ENCODE measurements around the gene TPM3.

TPM3 gene

DNA sequence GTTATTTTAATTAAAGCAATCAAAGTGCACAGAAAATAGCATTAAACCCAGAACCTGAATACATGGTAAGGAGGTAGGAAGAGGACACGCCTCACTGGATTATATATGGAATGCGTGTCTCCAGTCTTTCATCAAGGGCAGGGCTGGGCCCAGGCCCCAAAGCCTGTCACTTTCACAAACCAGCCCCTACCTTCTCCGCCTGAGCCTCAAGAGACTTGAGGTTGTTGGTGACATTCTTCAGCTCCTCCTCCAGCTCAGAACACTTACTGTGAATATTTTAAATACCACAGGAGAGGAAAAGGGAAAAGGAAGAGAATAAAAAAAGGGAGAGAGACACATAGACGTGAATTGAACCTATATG is 20.7 kb downstream of the TPM3 start:
- TF ChIP-seq, protein P1, sequence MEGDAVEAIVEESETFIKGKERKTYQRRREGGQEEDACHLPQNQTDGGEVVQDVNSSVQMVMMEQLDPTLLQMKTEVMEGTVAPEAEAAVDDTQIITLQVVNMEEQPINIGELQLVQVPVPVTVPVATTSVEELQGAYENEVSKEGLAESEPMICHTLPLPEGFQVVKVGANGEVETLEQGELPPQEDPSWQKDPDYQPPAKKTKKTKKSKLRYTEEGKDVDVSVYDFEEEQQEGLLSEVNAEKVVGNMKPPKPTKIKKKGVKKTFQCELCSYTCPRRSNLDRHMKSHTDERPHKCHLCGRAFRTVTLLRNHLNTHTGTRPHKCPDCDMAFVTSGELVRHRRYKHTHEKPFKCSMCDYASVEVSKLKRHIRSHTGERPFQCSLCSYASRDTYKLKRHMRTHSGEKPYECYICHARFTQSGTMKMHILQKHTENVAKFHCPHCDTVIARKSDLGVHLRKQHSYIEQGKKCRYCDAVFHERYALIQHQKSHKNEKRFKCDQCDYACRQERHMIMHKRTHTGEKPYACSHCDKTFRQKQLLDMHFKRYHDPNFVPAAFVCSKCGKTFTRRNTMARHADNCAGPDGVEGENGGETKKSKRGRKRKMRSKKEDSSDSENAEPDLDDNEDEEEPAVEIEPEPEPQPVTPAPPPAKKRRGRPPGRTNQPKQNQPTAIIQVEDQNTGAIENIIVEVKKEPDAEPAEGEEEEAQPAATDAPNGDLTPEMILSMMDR (IDR thresholded peaks at IDR 0.05; ENCODE audit: control insufficient read depth, insufficient read depth, low read depth, low read length, missing control alignments) = no peak
- H3K4me3 ChIP-seq (ENCODE audit: control insufficient read depth, low read depth, low read length) = no peak overlapping the region
- no peak for DNase-seq (ENCODE audit: low read depth)

DNA sequence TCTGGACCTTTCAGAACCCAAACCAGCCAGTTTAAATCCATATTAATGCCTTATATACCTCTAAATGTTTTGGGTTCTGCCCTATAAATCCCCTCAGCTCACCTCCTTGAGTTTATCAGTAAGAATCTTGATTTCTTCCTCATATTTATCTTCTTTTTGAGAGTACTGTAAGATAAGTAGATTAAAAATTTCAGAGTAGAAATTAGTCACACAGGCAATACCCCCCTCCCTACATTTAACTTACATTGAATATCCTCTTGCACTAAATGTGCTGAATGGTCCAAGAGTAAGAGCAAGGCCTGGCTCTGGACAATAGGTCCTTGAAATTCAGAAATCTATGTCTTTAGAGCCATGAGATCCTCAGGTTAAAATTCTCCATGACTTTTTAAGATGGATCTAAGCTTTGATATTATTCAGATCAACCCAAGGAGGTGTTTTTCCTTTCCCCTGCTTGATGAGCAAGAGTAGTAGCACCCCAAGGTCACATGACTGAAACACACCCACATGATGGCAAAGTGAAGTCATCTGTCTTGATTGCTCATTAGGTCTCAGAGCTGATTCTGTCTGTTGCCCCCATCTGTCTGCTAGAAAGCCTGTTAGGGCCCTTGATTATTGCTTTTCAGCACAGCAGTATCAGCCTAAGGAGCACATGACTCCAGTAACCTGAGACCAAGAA is 21.2 kb downstream of the TPM3 start:
- TF ChIP-seq, protein P1 (IDR thresholded peaks at IDR 0.05; ENCODE audit: control insufficient read depth, insufficient read depth, low read depth, low read length, missing control alignments) = no peak
- H3K4me3 ChIP-seq (ENCODE audit: control insufficient read depth, low read depth, low read length) = no peak overlapping the region
- DNase-seq (ENCODE audit: low read depth) = no peak

DNA sequence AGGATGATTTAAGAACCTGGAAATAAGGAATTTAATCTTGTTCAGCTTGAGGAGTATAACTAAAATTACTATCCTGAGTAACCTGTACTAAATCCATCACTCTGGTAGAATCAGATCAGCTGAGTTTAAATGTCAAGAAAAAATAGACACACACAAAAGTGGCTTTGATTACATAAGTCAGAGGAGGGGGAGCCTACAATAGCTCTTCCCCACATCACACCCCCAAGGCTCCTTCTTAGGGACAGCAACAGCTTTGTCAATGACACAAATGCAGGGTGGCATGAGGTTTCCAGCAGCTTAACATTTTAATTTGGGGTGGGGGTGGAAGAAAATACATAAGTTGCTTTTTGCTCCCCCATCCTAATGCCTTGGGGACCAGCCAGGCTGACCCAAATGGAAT is 24.4 kb downstream of the TPM3 start:
- no peak for DNase-seq (ENCODE audit: low read depth)
- TF ChIP-seq, protein P1 (IDR thresholded peaks at IDR 0.05; ENCODE audit: control insufficient read depth, insufficient read depth, low read depth, low read length, missing control alignments) = no peak
- no peak overlapping the region for H3K4me3 ChIP-seq (ENCODE audit: control insufficient read depth, low read depth, low read length)

DNA sequence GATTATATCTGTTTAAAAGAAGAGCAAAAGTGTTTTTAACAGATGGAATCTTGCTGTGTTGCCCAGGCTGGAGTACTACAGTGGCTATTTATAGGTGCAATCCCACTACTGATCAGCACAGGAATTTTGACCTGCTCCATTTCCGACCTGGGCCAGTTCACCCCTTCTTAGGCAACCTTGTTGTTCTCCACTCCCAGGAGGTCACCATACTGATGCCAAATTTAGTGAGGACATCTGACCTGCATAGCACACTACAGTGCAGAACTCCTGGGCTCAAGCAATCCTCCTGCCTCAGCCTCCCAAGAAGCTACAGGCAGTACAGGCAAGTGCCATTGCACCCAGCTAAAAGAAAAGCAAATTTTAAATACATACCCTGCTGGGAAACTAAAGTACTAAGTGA is 25.7 kb downstream of the TPM3 start:
- no peak for DNase-seq (ENCODE audit: low read depth)
- H3K4me3 ChIP-seq (ENCODE audit: control insufficient read depth, low read depth, low read length) = no peak overlapping the region
- TF ChIP-seq, protein P1 (IDR thresholded peaks at IDR 0.05; ENCODE audit: control insufficient read depth, insufficient read depth, low read depth, low read length, missing control alignments) = no peak

DNA sequence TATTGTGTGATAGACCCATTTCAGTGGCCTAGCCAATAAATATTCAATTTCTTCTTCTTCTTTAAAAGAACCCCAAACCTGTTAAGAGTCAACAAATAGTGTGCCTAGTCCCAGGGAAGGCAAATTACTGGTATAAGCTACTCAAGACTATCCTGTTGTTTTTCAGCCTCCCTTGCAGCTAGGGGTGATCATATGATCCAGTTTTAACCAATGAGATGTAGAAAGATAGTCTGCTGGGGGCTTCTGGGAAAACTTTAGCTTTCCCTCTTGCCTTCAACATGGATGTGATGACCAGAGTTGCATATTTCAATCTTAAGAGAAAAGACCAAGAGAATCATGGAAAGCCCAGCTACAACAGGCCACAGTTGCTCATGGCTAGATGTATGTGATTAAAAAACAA is 32.3 kb downstream of the TPM3 start:
- DNase-seq (ENCODE audit: low read depth) = no peak
- TF ChIP-seq, protein P1 (IDR thresholded peaks at IDR 0.05; ENCODE audit: control insufficient read depth, insufficient read depth, low read depth, low read length, missing control alignments) = no peak
- H3K4me3 ChIP-seq (ENCODE audit: control insufficient read depth, low read depth, low read length) = no peak overlapping the region

DNA sequence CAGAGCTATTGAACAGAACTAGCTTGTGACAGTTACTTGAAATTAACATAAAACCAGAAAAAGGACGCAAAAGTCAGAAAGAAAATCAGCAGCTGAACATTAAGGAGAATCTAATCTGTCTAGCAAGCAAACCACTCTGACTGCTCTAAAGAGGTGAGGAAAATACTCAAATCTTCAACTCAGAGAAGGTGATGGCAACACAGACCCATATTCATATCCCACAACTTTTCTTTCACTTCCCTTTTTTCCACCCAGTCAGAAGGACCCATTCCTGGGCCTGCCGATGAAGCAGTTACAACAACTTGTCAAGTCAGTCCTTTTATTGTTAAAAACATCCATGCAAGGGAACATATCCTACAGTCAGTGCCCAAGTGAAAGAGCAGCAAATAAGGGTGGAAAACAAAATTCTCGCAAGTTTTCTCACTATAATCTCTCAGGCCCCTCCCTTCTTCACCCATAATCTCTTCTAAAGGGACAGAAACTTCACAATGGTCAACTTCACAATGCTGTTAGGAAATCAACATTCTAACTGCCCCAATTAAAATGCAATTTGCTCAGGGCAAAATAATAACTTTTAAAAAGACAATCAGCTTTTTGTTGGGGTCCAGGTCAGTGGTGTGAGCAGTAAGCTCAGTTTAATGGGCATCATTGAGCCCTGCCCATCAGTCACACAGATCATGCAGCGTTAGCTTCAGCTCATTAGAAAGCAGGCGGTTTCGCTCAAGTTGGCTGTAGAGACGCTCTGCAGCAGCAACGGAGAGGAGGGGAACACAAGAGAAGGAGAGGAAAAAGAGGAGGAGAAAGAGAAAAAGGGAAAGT is 33.4 kb downstream of the TPM3 start:
- H3K4me3 ChIP-seq (ENCODE audit: control insufficient read depth, low read depth, low read length) = no peak overlapping the region
- TF ChIP-seq, protein P1 (IDR thresholded peaks at IDR 0.05; ENCODE audit: control insufficient read depth, insufficient read depth, low read depth, low read length, missing control alignments) = no peak
- no peak for DNase-seq (ENCODE audit: low read depth)

All from AG09309 (cell line).